ENCODE data around the gene OPN4. TPM values are rescaled to one million over a fixed set of nuclear protein-coding genes. Genes with fewer than 3 reads are reported as not detected.
"Not testable (repeated sequence)": the region's sequence is repeated elsewhere in the genome, so short reads cannot be mapped to it uniquely, and the experiment has no call there.

OPN4 gene
- total RNA-seq, 2 donors from 2014 or later: not detected

GRCh38 chr10:86636311-86636710, 18.0 kb upstream of the OPN4 start:
- Mint-ChIP-seq H3K4me1 (ENCODE audit: low read depth) (no peaks in the 10 kb centered on the region), H3K27me3 (ENCODE audit: low read depth) (peaks cover 67% of the 10 kb centered on the region), H3K27ac (no peak overlapping the region), H3K9me3 (peaks cover 0 to 2% of the 10 kb centered on the region in 2 donors), H3K36me3 (ENCODE audit: insufficient read depth in 2 of 2) (peaks cover 0 to 3% of the 10 kb centered on the region in 2 donors), H3K4me3 (no peak overlapping the region)
- ATAC-seq (replicated peaks in 1 of 2): no peak
- DNase-seq: no peak

- ATAC-seq (replicated peaks in 1 of 2): no peak
- Mint-ChIP-seq H3K27me3 (ENCODE audit: low read depth) (peaks cover 31% of the 10 kb centered on the region), H3K4me1 (ENCODE audit: low read depth) (peaks cover 13% of the 10 kb centered on the region), H3K9me3 (peaks cover 2 to 3% of the 10 kb centered on the region in 2 donors), H3K36me3 (ENCODE audit: insufficient read depth in 2 of 2) (peaks cover 2 to 5% of the 10 kb centered on the region in 2 donors), H3K4me3 (no peak overlapping the region), H3K27ac (no peak overlapping the region)
- no peak for DNase-seq
These were observed 12.3 kb upstream of the OPN4 start for GRCh38 chr10:86642021-86642420.

GRCh38 chr10:86642499-86642898, 11.8 kb upstream of the OPN4 start:
- DNase-seq: no peak
- H3K27ac Mint-ChIP-seq: no peak overlapping the region
- H3K4me1 Mint-ChIP-seq (ENCODE audit: low read depth): peaks cover 13% of the 10 kb centered on the region
- peaks cover 2 to 5% of the 10 kb centered on the region in 2 donors for H3K36me3 Mint-ChIP-seq (ENCODE audit: insufficient read depth in 2 of 2)
- no peak overlapping the region for H3K4me3 Mint-ChIP-seq
- no peak for ATAC-seq (replicated peaks in 1 of 2)
- peaks cover 2 to 3% of the 10 kb centered on the region in 2 donors for H3K9me3 Mint-ChIP-seq
- H3K27me3 Mint-ChIP-seq (ENCODE audit: low read depth): peaks cover 26% of the 10 kb centered on the region

GRCh38 chr10:86644152-86644793, 10.1 kb upstream of the OPN4 start:
- peaks cover 24% of the 10 kb centered on the region for H3K27me3 Mint-ChIP-seq (ENCODE audit: low read depth)
- peaks cover 2 to 3% of the 10 kb centered on the region in 2 donors for H3K9me3 Mint-ChIP-seq
- H3K4me3 Mint-ChIP-seq: no peak overlapping the region
- DNase-seq: peak in 1 of 2 donors; percentile 13
- H3K36me3 Mint-ChIP-seq (ENCODE audit: insufficient read depth in 2 of 2): peaks cover 2 to 5% of the 10 kb centered on the region in 2 donors
- ATAC-seq (replicated peaks in 1 of 2): peak in 1 of 2 donors; percentile 63
- peaks cover 13% of the 10 kb centered on the region for H3K4me1 Mint-ChIP-seq (ENCODE audit: low read depth)
- H3K27ac Mint-ChIP-seq: no peak overlapping the region

GRCh38 chr10:86644794-86645445, 9.4 kb upstream of the OPN4 start:
- Mint-ChIP-seq H3K4me3 (no peak overlapping the region), H3K36me3 (ENCODE audit: insufficient read depth in 2 of 2) (peaks cover 2 to 4% of the 10 kb centered on the region in 2 donors), H3K9me3 (peaks cover 2 to 3% of the 10 kb centered on the region in 2 donors), H3K27ac (no peak overlapping the region), H3K4me1 (ENCODE audit: low read depth) (peaks cover 13% of the 10 kb centered on the region), H3K27me3 (ENCODE audit: low read depth) (peaks cover 20% of the 10 kb centered on the region)
- ATAC-seq (replicated peaks in 1 of 2) (peak in 1 of 2 donors; percentile 25), DNase-seq (no peak)

- not testable (repeated sequence) for H3K27ac Mint-ChIP-seq; ATAC-seq (replicated peaks in 1 of 2)
These were observed 8.7 kb upstream of the OPN4 start for GRCh38 chr10:86645621-86646165.

GRCh38 chr10:86646532-86646931, 7.8 kb upstream of the OPN4 start:
- H3K36me3 Mint-ChIP-seq (ENCODE audit: insufficient read depth in 2 of 2): peaks cover 2% of the 10 kb centered on the region in 2 donors
- peaks cover 13% of the 10 kb centered on the region for H3K4me1 Mint-ChIP-seq (ENCODE audit: low read depth)

More at GRCh38 chr10:86645621-86646165, 8.7 kb upstream of the OPN4 start:
- not testable (repeated sequence) for DNase-seq; H3K9me3 Mint-ChIP-seq; H3K36me3 Mint-ChIP-seq (ENCODE audit: insufficient read depth in 2 of 2); H3K4me3 Mint-ChIP-seq
- Mint-ChIP-seq H3K27me3 (ENCODE audit: low read depth) (peaks cover 14% of the 10 kb centered on the region), H3K4me1 (ENCODE audit: low read depth) (peaks cover 13% of the 10 kb centered on the region)

GRCh38 chr10:86646933-86647332, 7.4 kb upstream of the OPN4 start:
- H3K4me1 Mint-ChIP-seq (ENCODE audit: low read depth): peaks cover 13% of the 10 kb centered on the region
- no peaks in the 10 kb centered on the region for H3K9me3 Mint-ChIP-seq
- H3K27ac Mint-ChIP-seq: no peak overlapping the region
- no peak for ATAC-seq (replicated peaks in 1 of 2)
- no peaks in the 10 kb centered on the region for H3K36me3 Mint-ChIP-seq (ENCODE audit: insufficient read depth in 2 of 2)
- H3K27me3 Mint-ChIP-seq (ENCODE audit: low read depth): peaks cover 6% of the 10 kb centered on the region
- no peak for DNase-seq
- H3K4me3 Mint-ChIP-seq: no peak overlapping the region

More at GRCh38 chr10:86646532-86646931, 7.8 kb upstream of the OPN4 start:
- peaks cover 10% of the 10 kb centered on the region for H3K27me3 Mint-ChIP-seq (ENCODE audit: low read depth)
- no peak overlapping the region for H3K27ac Mint-ChIP-seq
- no peak for ATAC-seq (replicated peaks in 1 of 2)
- peaks cover 1 to 2% of the 10 kb centered on the region in 2 donors for H3K9me3 Mint-ChIP-seq
- no peak for DNase-seq
- H3K4me3 Mint-ChIP-seq: no peak overlapping the region

GRCh38 chr10:86647773-86648703, 6.3 kb upstream of the OPN4 start:
- no peaks in the 10 kb centered on the region for H3K36me3 Mint-ChIP-seq (ENCODE audit: insufficient read depth in 2 of 2)
- H3K27ac Mint-ChIP-seq: no peak overlapping the region
- no peak overlapping the region for H3K4me3 Mint-ChIP-seq
- DNase-seq: no peak
- peaks cover 13% of the 10 kb centered on the region for H3K4me1 Mint-ChIP-seq (ENCODE audit: low read depth)
- ATAC-seq (replicated peaks in 1 of 2): no peak
- no peaks in the 10 kb centered on the region for H3K9me3 Mint-ChIP-seq
- H3K27me3 Mint-ChIP-seq (ENCODE audit: low read depth): peaks cover 5% of the 10 kb centered on the region

GRCh38 chr10:86648704-86649427, 5.5 kb upstream of the OPN4 start:
- Mint-ChIP-seq H3K27ac (no peak overlapping the region), H3K4me3 (no peak overlapping the region), H3K4me1 (ENCODE audit: low read depth) (peaks cover 5% of the 10 kb centered on the region), H3K36me3 (ENCODE audit: insufficient read depth in 2 of 2) (no peaks in the 10 kb centered on the region), H3K9me3 (no peaks in the 10 kb centered on the region), H3K27me3 (ENCODE audit: low read depth) (no peaks in the 10 kb centered on the region)
- ATAC-seq (replicated peaks in 1 of 2) (no peak), DNase-seq (no peak)

GRCh38 chr10:86649471-86650150, 4.7 kb upstream of the OPN4 start:
- Mint-ChIP-seq H3K4me1 (ENCODE audit: low read depth) (no peaks in the 10 kb centered on the region), H3K27ac (no peak overlapping the region), H3K27me3 (ENCODE audit: low read depth) (no peaks in the 10 kb centered on the region), H3K36me3 (ENCODE audit: insufficient read depth in 2 of 2) (no peaks in the 10 kb centered on the region), H3K4me3 (no peak overlapping the region), H3K9me3 (no peaks in the 10 kb centered on the region)
- DNase-seq (no peak), ATAC-seq (replicated peaks in 1 of 2) (no peak)

GRCh38 chr10:86650151-86650550, 4.2 kb upstream of the OPN4 start:
- Mint-ChIP-seq H3K27ac (no peak overlapping the region), H3K36me3 (ENCODE audit: insufficient read depth in 2 of 2) (no peaks in the 10 kb centered on the region), H3K4me3 (no peak overlapping the region), H3K9me3 (no peaks in the 10 kb centered on the region), H3K4me1 (ENCODE audit: low read depth) (no peaks in the 10 kb centered on the region), H3K27me3 (ENCODE audit: low read depth) (no peaks in the 10 kb centered on the region)
- ATAC-seq (replicated peaks in 1 of 2): no peak
- DNase-seq: no peak

Measured in activated T-cell treated with anti-CD3 and anti-CD28 coated beads, Interleukin-2, amount 50 U/mL, for 72 hours (primary cell).